ENCODE data around the gene ID4.

The ID4 gene

GRCh38 chr6:19836799-19837510, at the start of gene ID4:
TSS of gene ID4 (plus strand) at chr6:19837370. CDS start at chr6:19837755, 385 bp downstream.
- Mint-ChIP-seq H3K36me3 (ENCODE audit: low read depth) (no peaks in the 10 kb centered on the region), H3K4me3 (no peak within 1 kb of the TSS), H3K9me3 (no peaks in the 10 kb centered on the region), H3K4me1 (no peaks in the 10 kb centered on the region), H3K27ac (peak within 1 kb of the TSS; percentile 52), H3K27me3 (peaks cover 43% of the 10 kb centered on the region)
- DNase-seq, result no peak
- ATAC-seq, result no peak

- H3K27me3 Mint-ChIP-seq, result peaks cover 3% of the 10 kb centered on the region
- ATAC-seq, result no peak
- no peak for DNase-seq
- H3K36me3 Mint-ChIP-seq (ENCODE audit: low read depth), result no peaks in the 10 kb centered on the region
- H3K9me3 Mint-ChIP-seq, result peaks cover 4% of the 10 kb centered on the region
- no peak overlapping the region for H3K27ac Mint-ChIP-seq
- H3K4me3 Mint-ChIP-seq, result no peak overlapping the region
- H3K4me1 Mint-ChIP-seq, result no peaks in the 10 kb centered on the region
Measured at GRCh38 chr6:19788686-19789085, 48.5 kb upstream of the ID4 start.

- Mint-ChIP-seq H3K4me3 (no peak overlapping the region), H3K4me1 (no peaks in the 10 kb centered on the region), H3K27ac (no peak overlapping the region), H3K9me3 (no peaks in the 10 kb centered on the region), H3K27me3 (peaks cover 3% of the 10 kb centered on the region), H3K36me3 (ENCODE audit: low read depth) (no peaks in the 10 kb centered on the region)
- DNase-seq (no peak), ATAC-seq (no peak)
Measured at GRCh38 chr6:19789100-19789803, 47.9 kb upstream of the ID4 start.

GRCh38 chr6:19791267-19791666, 45.9 kb upstream of the ID4 start:
- H3K36me3 Mint-ChIP-seq (ENCODE audit: low read depth), result no peaks in the 10 kb centered on the region
- H3K27me3 Mint-ChIP-seq, result peaks cover 3% of the 10 kb centered on the region
- ATAC-seq, result no peak
- H3K27ac Mint-ChIP-seq, result no peak overlapping the region
- H3K9me3 Mint-ChIP-seq, result no peaks in the 10 kb centered on the region
- no peak overlapping the region for H3K4me3 Mint-ChIP-seq
- no peaks in the 10 kb centered on the region for H3K4me1 Mint-ChIP-seq
- no peak for DNase-seq

- no peak overlapping the region for H3K4me3 Mint-ChIP-seq
- ATAC-seq (no peak), DNase-seq (no peak)
- H3K27me3 Mint-ChIP-seq, result peaks cover 3% of the 10 kb centered on the region
- no peaks in the 10 kb centered on the region for H3K36me3 Mint-ChIP-seq (ENCODE audit: low read depth)
- H3K27ac Mint-ChIP-seq, result no peak overlapping the region
- no peaks in the 10 kb centered on the region for H3K9me3 Mint-ChIP-seq
- no peaks in the 10 kb centered on the region for H3K4me1 Mint-ChIP-seq
Measured at GRCh38 chr6:19795211-19795610, 42.0 kb upstream of the ID4 start.

GRCh38 chr6:19796452-19796851, 40.7 kb upstream of the ID4 start:
- Mint-ChIP-seq H3K27me3 (peaks cover 5% of the 10 kb centered on the region), H3K4me1 (no peaks in the 10 kb centered on the region), H3K4me3 (no peak overlapping the region), H3K27ac (no peak overlapping the region), H3K36me3 (ENCODE audit: low read depth) (no peaks in the 10 kb centered on the region), H3K9me3 (no peaks in the 10 kb centered on the region)
- ATAC-seq, result no peak
- no peak for DNase-seq

- Mint-ChIP-seq H3K9me3 (no peaks in the 10 kb centered on the region), H3K4me1 (no peaks in the 10 kb centered on the region), H3K36me3 (ENCODE audit: low read depth) (no peaks in the 10 kb centered on the region), H3K4me3 (no peak overlapping the region), H3K27me3 (peaks cover 8% of the 10 kb centered on the region), H3K27ac (no peak overlapping the region)
- DNase-seq (no peak), ATAC-seq (no peak)
Measured at GRCh38 chr6:19798362-19798761, 38.8 kb upstream of the ID4 start.

- no peaks in the 10 kb centered on the region for H3K36me3 Mint-ChIP-seq (ENCODE audit: low read depth)
- peaks cover 4% of the 10 kb centered on the region for H3K9me3 Mint-ChIP-seq
- H3K27ac Mint-ChIP-seq, result no peak overlapping the region
- ATAC-seq (no peak), DNase-seq (no peak)
- H3K27me3 Mint-ChIP-seq, result peaks cover 35% of the 10 kb centered on the region
- no peak overlapping the region for H3K4me3 Mint-ChIP-seq
- H3K4me1 Mint-ChIP-seq, result peaks cover 9% of the 10 kb centered on the region
Measured at GRCh38 chr6:19802656-19803055, 34.5 kb upstream of the ID4 start.

- H3K4me1 Mint-ChIP-seq, result peaks cover 9% of the 10 kb centered on the region
- peaks cover 4% of the 10 kb centered on the region for H3K9me3 Mint-ChIP-seq
- H3K36me3 Mint-ChIP-seq (ENCODE audit: low read depth), result no peaks in the 10 kb centered on the region
- DNase-seq, result no peak
- peak overlapping the region; percentile 52 for H3K4me3 Mint-ChIP-seq
- H3K27me3 Mint-ChIP-seq, result peaks cover 35% of the 10 kb centered on the region
- no peak overlapping the region for H3K27ac Mint-ChIP-seq
- ATAC-seq, result no peak
Measured at GRCh38 chr6:19803331-19804204, 33.6 kb upstream of the ID4 start.

GRCh38 chr6:19804205-19805128, 32.7 kb upstream of the ID4 start:
- DNase-seq (peak; percentile 74), ATAC-seq (peak; percentile 95)
- H3K4me1 Mint-ChIP-seq, result peaks cover 9% of the 10 kb centered on the region
- H3K27ac Mint-ChIP-seq, result no peak overlapping the region
- peaks cover 35% of the 10 kb centered on the region for H3K27me3 Mint-ChIP-seq
- no peaks in the 10 kb centered on the region for H3K36me3 Mint-ChIP-seq (ENCODE audit: low read depth)
- peak overlapping the region; percentile 52 for H3K4me3 Mint-ChIP-seq
- peaks cover 4% of the 10 kb centered on the region for H3K9me3 Mint-ChIP-seq

GRCh38 chr6:19805129-19805481, 32.1 kb upstream of the ID4 start:
- ATAC-seq (no peak), DNase-seq (no peak)
- peak overlapping the region; percentile 37 for H3K4me3 Mint-ChIP-seq
- H3K27me3 Mint-ChIP-seq, result peaks cover 35% of the 10 kb centered on the region
- peaks cover 4% of the 10 kb centered on the region for H3K9me3 Mint-ChIP-seq
- H3K27ac Mint-ChIP-seq, result no peak overlapping the region
- no peaks in the 10 kb centered on the region for H3K36me3 Mint-ChIP-seq (ENCODE audit: low read depth)
- H3K4me1 Mint-ChIP-seq, result peaks cover 9% of the 10 kb centered on the region

GRCh38 chr6:19806971-19807396, 30.2 kb upstream of the ID4 start:
- H3K9me3 Mint-ChIP-seq, result peaks cover 4% of the 10 kb centered on the region
- no peaks in the 10 kb centered on the region for H3K36me3 Mint-ChIP-seq (ENCODE audit: low read depth)
- no peak overlapping the region for H3K4me3 Mint-ChIP-seq
- H3K27ac Mint-ChIP-seq, result no peak overlapping the region
- H3K4me1 Mint-ChIP-seq, result peaks cover 9% of the 10 kb centered on the region
- DNase-seq (no peak), ATAC-seq (no peak)
- H3K27me3 Mint-ChIP-seq, result peaks cover 32% of the 10 kb centered on the region

GRCh38 chr6:19811397-19812079, 25.6 kb upstream of the ID4 start:
- no peak overlapping the region for H3K27ac Mint-ChIP-seq

More at GRCh38 chr6:19811397-19812079, 25.6 kb upstream of the ID4 start:
- DNase-seq, result no peak
- ATAC-seq, result no peak
- no peak overlapping the region for H3K4me3 Mint-ChIP-seq
- no peaks in the 10 kb centered on the region for H3K36me3 Mint-ChIP-seq (ENCODE audit: low read depth)
- peaks cover 2% of the 10 kb centered on the region for H3K9me3 Mint-ChIP-seq
- peaks cover 8% of the 10 kb centered on the region for H3K27me3 Mint-ChIP-seq
- H3K4me1 Mint-ChIP-seq, result no peaks in the 10 kb centered on the region

Measured in activated naive CD8-positive, alpha-beta T cell treated with anti-CD3 and anti-CD28 coated beads, Interleukin-2, amount 50 U/mL, for 24 hours (primary cell).